HG03457 (cell line): ENCODE results near the gene TMEM207.
"Not testable (repeated sequence)": the region's sequence is repeated elsewhere in the genome, so short reads cannot be mapped to it uniquely, and the experiment has no call there.

ENCODE experiments used
- ATAC-seq: cut with Tn5 transposase; IDR thresholded peaks from one replicate; pipeline ENCODE4 v1.9.1; 2021; ENCODE audit warnings: moderate number of reproducible peaks; ENCODE audit not compliant: unreplicated experiment

The TMEM207 gene

GRCh38 chr3:190449801-190450200 is at the start of gene TMEM207:
Gene TMEM207 (minus strand): TSS chr3:190449901. CDS start chr3:190449809, 92 bp downstream.
- ATAC-seq: no peak

- ATAC-seq: no peak
Measured at GRCh38 chr3:190499122-190499521, 49.4 kb upstream of the TMEM207 start.

DNA sequence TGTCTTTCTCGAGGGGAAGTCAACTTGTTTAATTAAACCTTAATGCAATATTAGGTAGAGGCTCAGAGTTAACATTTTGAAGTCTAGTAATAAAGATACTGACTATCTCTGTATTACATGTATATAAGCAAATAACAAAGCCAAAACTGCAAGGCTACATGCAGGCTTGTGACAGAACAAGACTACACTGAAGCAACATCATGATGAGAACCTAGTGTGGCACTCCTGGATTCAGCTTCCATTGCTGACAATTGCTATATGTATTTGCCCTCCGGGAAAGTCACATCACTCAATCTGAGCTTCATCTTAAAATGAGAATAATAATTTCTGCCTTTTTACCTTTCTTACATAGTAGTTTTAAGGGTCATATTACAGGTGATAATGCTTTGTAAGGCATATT is 48.6 kb upstream of the TMEM207 start:
- ATAC-seq: no peak

- no peak for ATAC-seq
Measured at GRCh38 chr3:190497811-190498210, 48.1 kb upstream of the TMEM207 start.

DNA sequence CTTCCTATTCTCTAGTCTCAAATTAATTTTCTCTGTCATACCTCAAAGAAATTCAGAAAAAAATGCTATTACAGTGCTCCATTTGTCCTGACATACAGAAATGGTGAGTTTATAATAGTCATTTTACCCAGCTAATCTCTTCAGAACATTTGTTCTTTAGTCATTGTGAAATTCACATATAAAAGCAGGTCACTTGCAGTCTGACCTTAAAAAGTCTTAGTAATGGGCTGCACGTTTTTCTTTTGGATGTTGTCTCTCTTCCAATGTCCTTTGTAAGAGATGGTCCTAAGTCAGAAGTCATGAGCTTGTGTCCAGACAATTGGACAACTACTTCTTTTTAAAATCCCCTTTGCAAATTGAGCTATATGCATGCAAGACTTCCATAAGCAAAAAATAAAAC is 47.2 kb upstream of the TMEM207 start:
- no peak for ATAC-seq

DNA sequence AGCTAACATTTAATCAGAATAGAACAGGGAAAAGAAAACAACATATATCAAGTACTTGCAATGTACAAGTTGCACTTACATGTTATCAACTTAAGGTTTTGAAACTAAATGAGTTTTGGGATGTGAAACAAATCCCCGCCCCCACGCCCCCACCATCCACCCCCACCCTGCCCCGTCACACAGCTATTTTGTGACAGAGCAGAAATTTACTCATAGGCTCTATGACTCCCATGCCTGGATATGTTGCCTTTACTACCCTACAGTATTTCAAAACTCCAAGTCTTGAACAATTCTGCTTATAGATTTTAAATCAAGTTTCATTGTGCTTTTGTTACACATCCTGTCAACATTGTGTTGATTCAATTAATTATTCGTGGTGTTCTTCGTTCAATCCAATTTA is 46.1 kb upstream of the TMEM207 start:
- ATAC-seq: no peak

GRCh38 chr3:190495354-190495753 is 45.7 kb upstream of the TMEM207 start:
- no peak for ATAC-seq

DNA sequence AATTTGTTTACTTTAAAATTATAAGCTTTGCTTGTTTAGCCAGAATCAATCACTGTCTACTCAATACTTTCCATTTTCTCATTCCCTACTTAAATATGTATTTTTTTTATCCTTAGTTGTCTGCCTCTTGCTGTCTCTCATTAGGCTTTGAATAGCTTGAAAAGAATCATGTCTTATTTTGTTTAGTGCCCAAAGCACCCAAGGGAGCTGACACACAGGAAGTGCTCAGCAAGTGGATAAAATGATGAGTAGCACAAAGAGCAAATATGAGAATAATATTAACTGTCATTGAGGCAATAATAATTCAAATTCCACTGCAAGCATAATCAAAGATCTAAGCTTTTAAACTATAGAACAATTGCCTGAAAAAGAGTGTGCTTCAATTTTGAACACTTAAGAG is 45.2 kb upstream of the TMEM207 start:
- no peak for ATAC-seq

DNA sequence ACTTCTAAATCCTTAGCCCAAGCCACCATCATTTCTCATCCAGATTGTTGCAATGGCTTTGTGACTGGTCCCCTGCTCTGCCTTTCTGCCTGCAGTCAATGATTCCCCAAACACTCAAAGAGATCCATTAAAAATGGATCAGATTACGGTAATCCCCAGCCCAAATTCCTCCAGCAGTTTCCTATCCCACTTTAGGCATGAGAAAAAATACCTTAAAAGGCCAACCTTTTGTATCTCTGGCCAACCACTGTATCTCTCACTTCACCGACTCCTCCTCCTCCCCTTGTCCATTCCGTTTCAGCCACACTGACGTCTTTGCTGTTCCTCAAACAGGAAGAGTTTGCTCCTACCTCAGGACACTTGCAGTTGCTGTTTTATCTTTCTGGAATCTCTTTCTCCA is 43.3 kb upstream of the TMEM207 start:
- no peak for ATAC-seq

DNA sequence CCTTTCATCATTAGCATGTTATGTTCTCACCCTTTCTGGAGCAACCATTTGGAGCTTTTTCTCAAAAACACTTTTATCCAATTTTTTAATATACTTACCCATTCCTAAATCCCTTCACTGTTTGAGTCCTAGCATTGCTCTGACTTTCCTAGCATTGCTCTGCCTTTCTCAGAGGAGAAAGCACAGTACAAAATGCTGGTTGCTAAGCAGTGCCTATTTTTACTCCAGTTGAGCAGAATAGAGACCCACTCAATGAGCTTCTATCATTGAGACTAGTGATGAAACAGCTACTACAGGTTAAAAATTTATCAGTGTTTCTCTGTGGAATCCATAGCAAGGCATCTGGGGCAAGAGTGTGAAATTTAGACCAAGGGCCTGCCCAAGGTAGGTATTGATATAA is 42.4 kb upstream of the TMEM207 start:
- no peak for ATAC-seq

GRCh38 chr3:190491533-190492054 is 41.9 kb upstream of the TMEM207 start:
- ATAC-seq: no peak

- no peak for ATAC-seq
Measured at GRCh38 chr3:190486908-190487607, 37.4 kb upstream of the TMEM207 start.

DNA sequence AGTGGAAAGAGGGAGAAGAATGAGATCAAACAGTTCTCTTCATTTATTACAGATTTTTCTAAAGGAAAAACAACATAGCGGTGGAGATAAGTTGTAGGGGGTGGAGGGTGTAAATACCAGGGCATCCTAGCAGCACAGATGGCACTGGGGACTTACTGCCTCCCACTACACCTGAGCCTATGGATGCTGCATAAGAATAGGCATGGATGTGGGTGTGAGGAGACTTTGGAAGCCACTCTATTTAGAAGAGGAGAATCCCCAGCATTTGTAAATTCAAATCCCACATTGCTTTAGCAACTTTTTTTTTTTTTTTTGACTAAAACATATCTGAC is 36.8 kb upstream of the TMEM207 start:
- no peak for ATAC-seq

GRCh38 chr3:190485830-190486532 is 36.3 kb upstream of the TMEM207 start:
- ATAC-seq: no peak

GRCh38 chr3:190481779-190482178 is 32.1 kb upstream of the TMEM207 start:
- ATAC-seq: no peak

DNA sequence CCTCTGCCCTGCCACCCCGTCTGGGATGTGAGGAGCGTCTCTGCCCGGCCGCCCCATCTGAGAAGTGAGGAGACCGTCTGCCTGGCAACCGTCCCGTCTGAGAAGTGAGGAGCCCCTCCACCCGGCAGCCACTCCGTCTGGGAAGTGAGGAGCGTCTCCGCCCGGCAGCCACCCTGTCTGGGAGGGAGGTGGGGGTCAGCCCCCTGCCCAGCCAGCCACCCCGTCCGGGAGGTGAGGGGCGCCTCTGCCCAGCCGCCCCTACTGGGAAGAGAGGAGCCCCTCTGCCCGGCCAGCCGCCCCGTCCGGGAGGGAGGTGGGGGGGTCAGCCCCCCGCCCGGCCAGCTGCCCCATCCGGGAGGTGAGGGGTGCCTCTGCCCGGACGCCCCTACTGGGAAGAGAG is 23.6 kb upstream of the TMEM207 start:
- not testable (repeated sequence) for ATAC-seq

DNA sequence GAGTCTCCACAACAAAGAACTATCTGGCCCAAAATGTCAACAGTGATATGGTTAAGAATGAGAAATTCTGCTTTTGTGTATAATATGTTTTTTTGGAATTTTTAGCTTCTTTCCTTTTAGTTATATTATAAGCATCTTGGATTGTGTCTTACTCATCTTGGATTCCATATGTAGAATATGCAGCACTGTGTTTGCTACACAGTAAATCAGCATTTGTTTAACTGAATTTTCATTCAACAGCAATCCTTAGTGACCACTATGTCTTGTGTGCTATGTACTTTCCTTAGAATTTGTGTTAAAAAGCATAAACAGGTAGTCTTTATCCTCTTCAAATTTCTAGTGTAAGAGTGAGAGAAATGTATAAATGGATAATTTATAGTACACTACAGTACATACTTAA is 18.2 kb upstream of the TMEM207 start:
- ATAC-seq: no peak

DNA sequence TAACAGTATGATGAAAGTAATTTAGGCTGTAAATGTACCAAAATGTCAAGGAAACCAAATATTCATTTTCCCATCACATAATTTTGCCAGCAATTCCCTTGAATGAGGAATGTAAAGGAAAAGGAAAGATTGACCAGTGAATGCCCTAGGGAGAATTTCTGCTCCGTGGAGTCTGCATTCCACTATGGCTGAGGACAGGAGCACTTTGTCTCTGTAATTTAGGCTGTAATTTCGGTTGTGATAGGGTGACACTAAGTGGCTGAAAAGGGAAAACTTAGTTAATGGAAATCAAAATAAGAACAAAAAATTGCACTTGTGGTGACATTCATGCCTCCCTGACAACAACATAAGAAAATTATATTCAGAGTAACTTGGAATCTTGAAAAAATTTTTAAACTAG is 8.3 kb upstream of the TMEM207 start:
- no peak for ATAC-seq

GRCh38 chr3:190456770-190457169 is 7.1 kb upstream of the TMEM207 start:
- no peak for ATAC-seq

DNA sequence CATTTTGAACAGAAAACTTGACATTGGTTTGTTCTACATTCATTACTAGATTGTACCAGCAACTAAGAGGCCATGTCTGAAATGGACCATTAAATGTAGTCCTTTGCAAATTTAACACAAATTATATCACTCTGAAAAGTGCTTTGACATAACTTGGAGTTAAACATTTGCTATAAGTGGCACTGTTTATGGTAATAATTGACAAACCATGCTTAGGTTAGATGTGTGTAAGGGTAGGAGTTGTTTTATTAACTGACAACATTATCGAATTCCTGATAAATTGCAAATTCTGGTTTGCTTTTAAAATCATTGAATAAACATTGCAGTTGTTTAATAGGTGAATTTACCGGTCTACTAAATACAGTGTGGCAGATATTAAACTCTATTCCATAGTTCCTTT is 6.1 kb upstream of the TMEM207 start:
- ATAC-seq: no peak

DNA sequence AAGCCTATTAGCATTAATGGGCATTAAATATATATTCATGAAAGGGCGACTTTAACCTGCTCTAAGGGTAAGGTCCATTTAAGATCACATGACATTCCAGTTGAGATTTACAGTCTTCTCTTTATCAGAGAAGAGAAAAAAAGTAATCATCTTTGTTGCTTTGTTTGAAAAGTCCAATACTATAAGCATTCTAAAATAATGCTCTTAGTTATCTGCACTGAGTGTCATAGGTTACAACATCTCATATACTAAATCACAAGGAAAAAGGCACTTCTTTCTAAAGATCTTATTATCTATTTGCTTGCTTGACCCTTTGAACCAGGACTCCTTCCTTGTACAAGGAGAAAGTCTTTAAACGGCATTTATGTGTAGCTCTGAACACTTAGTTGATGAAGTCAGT is 1.4 kb downstream of the TMEM207 start:
- ATAC-seq: no peak

DNA sequence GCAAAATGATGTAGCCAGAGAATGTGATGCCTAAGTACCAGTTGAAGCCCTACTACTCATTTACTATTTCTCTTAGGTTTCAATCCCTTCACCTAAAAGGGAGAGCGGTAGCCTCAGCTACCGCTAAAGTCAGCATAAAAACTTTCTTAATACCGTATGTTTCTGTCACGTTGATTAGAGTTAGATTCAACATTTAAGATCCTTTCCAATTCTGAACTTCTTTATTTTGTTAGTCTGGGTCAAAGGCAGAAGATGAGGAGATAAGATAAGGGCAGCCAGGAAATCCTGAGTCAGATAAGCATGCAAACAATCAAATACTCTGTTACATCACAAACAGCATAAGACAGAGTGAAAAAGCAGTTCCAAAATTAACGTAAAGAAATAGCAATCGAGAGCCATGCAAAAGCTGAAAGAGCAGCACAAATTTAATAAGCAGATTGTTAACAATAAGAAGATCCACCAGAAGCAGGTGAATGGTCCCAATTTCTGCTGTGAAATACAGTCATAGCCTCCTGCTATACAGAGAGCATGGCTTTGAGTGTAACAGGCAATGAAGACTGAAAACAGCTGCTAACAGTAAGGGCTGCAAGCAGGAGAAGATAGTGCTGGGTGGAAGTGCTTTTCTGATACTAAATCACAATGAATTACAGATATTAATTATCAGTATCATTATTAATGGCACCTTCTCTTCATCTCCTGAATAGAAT is 3.0 kb downstream of the TMEM207 start:
- ATAC-seq: no peak
